HG02938 (cell line): ENCODE results near the gene DNAH14.
"Not testable (repeated sequence)": the region's sequence is repeated elsewhere in the genome, so short reads cannot be mapped to it uniquely, and the experiment has no call there.

Experiments used
- ATAC-seq: cut with Tn5 transposase; IDR thresholded peaks from one replicate; pipeline ENCODE4 v1.9.1; 2021; ENCODE audit warnings: mild to moderate bottlenecking, moderate library complexity; ENCODE audit not compliant: unreplicated experiment

Gene DNAH14

GRCh38 chr1:224989615-224990014, 60.1 kb downstream of the DNAH14 start:
- ATAC-seq: no peak

GRCh38 chr1:224991550-224991949, 62.1 kb downstream of the DNAH14 start:
- not testable (repeated sequence) for ATAC-seq

- no peak for ATAC-seq
Measured at GRCh38 chr1:224995602-224996001, 66.1 kb downstream of the DNAH14 start.

DNA sequence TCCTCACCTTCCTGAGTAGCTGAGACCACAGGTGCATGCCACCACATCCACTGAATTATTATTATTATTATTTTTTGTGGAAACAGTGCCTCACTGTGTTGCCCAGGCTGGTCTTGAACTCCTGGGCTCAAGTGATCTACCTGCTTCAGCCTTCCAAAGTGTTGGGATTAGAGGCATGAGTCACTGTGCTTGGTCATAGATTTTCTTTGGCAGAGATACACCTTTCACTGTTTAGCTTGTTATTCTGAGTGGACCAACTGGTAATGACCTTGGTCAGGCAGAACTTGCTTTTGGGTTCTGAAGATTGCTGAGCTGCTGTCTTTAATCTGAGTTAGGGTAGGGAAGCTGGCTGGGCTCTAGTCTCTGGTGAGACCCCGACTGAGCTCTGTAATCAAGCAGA, 66.8 kb downstream of the DNAH14 start:
- no peak for ATAC-seq

GRCh38 chr1:224998185-224998584, 68.7 kb downstream of the DNAH14 start:
- ATAC-seq: no peak

DNA sequence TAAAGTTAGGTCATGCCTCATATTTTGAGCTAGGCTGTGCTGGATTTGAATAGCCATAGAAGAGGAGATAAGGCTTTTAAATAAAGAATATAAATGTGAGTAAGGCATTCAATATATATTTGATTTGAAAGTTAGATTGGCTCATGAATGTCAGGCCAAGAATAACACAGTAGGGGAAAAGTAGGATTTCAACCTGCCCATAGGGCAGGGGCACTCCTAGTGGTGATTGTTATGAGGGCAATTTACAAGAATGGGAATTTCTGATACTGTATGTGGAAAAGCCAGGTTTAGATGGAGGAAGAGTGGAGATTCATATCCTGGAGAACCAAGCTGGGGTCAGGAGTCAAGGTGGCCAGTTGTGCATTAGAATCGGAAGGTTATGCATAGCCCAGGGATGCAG, 74.9 kb downstream of the DNAH14 start:
- no peak for ATAC-seq

- not testable (repeated sequence) for ATAC-seq
Measured at GRCh38 chr1:225006352-225006751, 76.9 kb downstream of the DNAH14 start.

- ATAC-seq: not testable (repeated sequence)
Measured at GRCh38 chr1:225008050-225008449, 78.6 kb downstream of the DNAH14 start.

GRCh38 chr1:225021037-225021436, 91.6 kb downstream of the DNAH14 start:
- no peak for ATAC-seq

- no peak for ATAC-seq
Measured at GRCh38 chr1:225026701-225027100, 97.2 kb downstream of the DNAH14 start.

DNA sequence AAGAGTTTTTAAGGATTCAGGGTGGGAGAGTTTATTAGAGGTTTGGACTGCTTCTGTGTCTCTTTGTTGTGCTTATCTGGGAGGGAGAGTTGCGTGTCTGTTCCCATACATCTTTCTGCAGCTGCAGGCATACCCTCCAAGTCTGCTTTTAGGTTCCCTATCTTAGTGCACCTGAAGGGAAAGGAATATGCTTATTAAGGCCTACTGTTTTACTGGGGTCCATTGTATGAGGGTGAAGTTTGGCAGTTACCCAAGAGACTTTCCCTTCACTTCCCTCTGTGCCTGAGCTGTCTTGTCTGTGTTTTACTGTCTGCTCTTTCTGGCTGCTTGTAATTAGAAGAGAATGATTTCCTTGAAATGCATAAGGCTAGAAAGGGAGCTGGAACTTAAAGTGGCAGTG, 107.0 kb downstream of the DNAH14 start:
- not testable (repeated sequence) for ATAC-seq

DNA sequence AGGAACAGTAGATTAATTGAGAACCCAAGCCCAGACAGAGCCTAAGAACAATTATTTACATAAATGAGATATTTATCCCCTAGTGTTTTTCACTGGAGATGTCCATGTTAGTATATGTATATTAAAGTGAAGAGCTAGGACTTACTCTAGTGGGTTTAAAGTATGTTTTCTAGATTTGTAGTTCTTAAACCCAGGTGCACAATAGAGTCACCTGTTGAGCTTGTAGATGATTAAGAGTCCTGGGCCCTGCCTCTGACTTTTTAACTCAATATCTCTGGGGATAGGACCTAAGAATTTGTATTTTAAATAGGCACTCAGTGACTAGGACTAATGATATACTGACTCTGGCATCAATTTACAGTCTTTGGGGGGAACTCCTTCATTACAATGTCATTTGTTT, 112.8 kb downstream of the DNAH14 start:
- ATAC-seq: no peak

- no peak for ATAC-seq
Measured at GRCh38 chr1:225044258-225044657, 114.8 kb downstream of the DNAH14 start.

DNA sequence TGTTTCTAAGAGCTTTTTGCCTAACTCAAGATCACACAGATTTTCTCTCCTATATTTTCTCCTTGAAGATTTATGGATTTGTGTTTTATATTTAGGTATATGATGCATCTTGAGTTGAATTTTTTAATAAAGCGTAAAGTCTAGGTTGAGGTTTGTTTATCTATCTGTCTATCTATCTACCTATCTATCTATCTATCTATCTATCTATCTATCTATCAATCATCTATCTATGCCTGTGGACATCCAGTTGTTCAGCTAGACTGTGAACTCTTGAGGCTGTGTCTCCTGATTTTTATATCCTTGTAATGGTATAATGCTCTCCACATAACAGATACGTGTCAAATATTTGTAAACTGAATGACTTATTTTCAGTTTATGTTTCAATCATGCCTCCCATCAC, 120.1 kb downstream of the DNAH14 start:
- ATAC-seq: no peak

DNA sequence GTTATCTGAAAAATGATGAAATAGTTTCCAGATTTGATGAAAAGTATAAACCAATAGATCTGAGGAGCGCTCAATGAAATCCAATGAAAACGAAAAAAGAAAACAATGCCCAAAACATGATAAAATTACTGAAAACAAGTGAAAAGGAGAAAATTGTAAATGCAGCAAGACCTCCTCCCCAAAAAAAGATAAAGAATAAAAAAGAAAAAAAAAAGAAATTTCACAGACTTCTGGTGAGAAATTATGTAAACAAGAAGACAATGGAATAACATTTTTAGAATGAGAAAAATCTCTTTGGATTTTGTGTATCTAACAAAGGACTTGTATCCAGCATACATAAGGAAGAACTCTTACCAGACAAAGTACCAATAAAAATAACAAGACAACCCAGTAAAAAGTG, 134.2 kb downstream of the DNAH14 start:
- ATAC-seq: no peak

DNA sequence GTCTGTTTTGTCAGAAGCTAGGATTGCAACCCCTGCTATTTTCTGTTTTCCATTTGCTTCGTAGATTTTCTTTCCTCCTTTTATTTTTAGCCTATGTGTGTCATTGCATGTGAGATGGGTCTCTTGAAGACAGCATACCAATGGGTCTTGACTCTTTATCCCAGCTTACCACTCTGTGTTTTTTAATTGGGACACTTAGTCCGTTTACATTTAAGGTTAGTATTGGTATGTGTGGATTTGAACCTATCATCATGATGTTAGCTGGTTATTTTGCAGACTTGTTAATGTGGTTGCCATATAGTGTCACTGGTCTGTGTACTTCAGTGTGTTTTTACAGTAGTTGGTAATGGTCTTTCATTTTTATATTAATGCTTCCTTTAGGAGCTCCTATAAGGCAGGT, 141.5 kb downstream of the DNAH14 start:
- ATAC-seq: no peak

- no peak for ATAC-seq
Measured at GRCh38 chr1:225097175-225097574, 167.7 kb downstream of the DNAH14 start.

GRCh38 chr1:225111000-225111399, 181.5 kb downstream of the DNAH14 start:
- ATAC-seq: no peak

- ATAC-seq: no peak
Measured at GRCh38 chr1:225113265-225113664, 183.8 kb downstream of the DNAH14 start.

- no peak for ATAC-seq
Measured at GRCh38 chr1:225114354-225114990, 185.0 kb downstream of the DNAH14 start.

- no peak for ATAC-seq
Measured at GRCh38 chr1:225119307-225119706, 189.8 kb downstream of the DNAH14 start.

- no peak for ATAC-seq
Measured at GRCh38 chr1:225121095-225121494, 191.6 kb downstream of the DNAH14 start.

DNA sequence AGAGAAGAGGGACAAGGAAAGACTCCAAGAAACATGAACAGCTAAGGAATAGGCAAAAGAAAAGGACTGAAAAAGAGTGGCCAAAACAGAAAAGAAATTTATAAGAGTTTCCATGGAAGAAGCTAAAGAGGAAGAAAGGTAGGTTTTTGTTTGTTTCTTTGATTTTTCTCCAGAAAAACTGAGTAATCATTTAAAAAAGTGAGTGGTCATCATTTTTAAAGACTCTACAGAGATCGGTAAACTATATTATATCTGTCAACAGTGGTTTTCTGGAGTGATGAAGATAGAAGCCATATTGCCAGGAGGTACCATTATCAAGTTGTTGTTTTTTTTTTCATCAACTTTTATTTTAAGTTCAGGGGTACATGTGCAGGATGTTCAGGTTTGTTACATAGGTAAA, 202.4 kb downstream of the DNAH14 start:
- ATAC-seq: no peak
